Measurements from ENCODE around the gene TFCP2L1.

- no peak for TF ChIP-seq CTCF (IDR thresholded peaks at IDR 0.05; ENCODE audit: low read length)
- no peak for TF ChIP-seq EZH2 (IDR thresholded peaks at IDR 0.05; ENCODE audit: borderline replicate concordance, low read length)
Measured at GRCh38 chr2:121236101-121236640, 48.8 kb downstream of the TFCP2L1 start.

Measured in OCI-LY1 (cell line).